Naive B cell (primary cell): ENCODE measurements around the gene SAMHD1. TPM values are rescaled to one million over a fixed set of nuclear protein-coding genes. Genes with fewer than 3 reads are reported as not detected.
A peak's percentile ranks its signal among the peaks of the same experiment; 100 is the strongest.

ENCODE experiments used
- ATAC-seq, 2 donors: fragments of 150-1000 bp; cut with Tn5 transposase; 2 replicates each; pipeline ENCODE4 v1.10.0; 2021; ENCODE audit warnings: low read depth in 2 of 2, mild to moderate bottlenecking in 2 of 2, moderate library complexity in 2 of 2
- DNase-seq: peaks from one replicate; pipeline ENCODE4 v3.0.0; 2022
- H3K27ac Mint-ChIP-seq, 6 donors: one replicate each; pipeline ENCODE4 v1.8.0; 2020 to 2022; ENCODE audit warnings: mild to moderate bottlenecking in 6 of 6, mixed read lengths in 6 of 6, moderate library complexity in 5 of 6, inconsistent platforms in 2 of 6
- H3K27me3 Mint-ChIP-seq, 3 donors: one replicate each; pipeline ENCODE4 v1.8.0; 2021 to 2022; ENCODE audit warnings: mixed read lengths in 3 of 3, mild to moderate bottlenecking in 1 of 3
- H3K36me3 Mint-ChIP-seq, 2 donors: one replicate each; pipeline ENCODE4 v1.8.0; 2020 to 2022; ENCODE audit warnings: mixed read lengths in 2 of 2, inconsistent platforms in 1 of 2, mild to moderate bottlenecking in 1 of 2
- H3K4me1 Mint-ChIP-seq, 3 donors: one replicate each; pipeline ENCODE4 v1.8.0; 2020 to 2022; ENCODE audit warnings: mixed read lengths in 3 of 3, inconsistent platforms in 1 of 3, mild to moderate bottlenecking in 1 of 3, moderate library complexity in 1 of 3
- H3K4me3 Mint-ChIP-seq, 8 donors: one replicate each; pipeline ENCODE4 v1.8.0; 2020 to 2022; ENCODE audit warnings: mild to moderate bottlenecking in 8 of 8, mixed read lengths in 8 of 8, moderate library complexity in 8 of 8, inconsistent platforms in 2 of 8
- H3K9me3 Mint-ChIP-seq, 7 donors: one replicate each; pipeline ENCODE4 v1.8.0; 2020 to 2022; ENCODE audit warnings: mixed read lengths in 7 of 7, mild to moderate bottlenecking in 5 of 7, inconsistent platforms in 2 of 7, moderate library complexity in 1 of 7
- polyA plus RNA-seq, 6 donors: library from polyadenylated mRNA; unstranded; fragments of 300-500 nt; fragmentation: Illumina TruSeq; gene quantifications; one replicate each; pipeline ENCODE4 v1.2.3, GENCODE V29; 2021; ENCODE audit warnings: low read depth in 6 of 6

The SAMHD1 gene
- polyA plus RNA-seq, 6 donors from 2014 or later = 13.8 to 25.1 (median 20.1) TPM

DNA sequence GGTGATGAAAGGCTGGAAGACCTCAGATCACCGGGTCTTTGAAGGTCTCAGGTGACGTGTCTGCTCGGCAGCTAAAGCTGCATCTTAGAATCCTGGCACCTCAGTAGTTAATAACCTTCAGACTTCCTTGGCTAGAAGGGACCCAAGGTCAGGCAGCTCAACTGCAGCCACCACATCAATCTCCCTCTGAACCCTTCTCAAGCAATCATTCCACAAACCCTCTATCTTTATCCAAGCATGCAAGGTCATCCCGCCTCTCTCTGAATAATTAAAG lies 92.3 kb downstream of the SAMHD1 start:
- no peaks in the 10 kb centered on the region for H3K9me3 Mint-ChIP-seq
- DNase-seq = no peak
- no peak for ATAC-seq
- no peaks in the 10 kb centered on the region for H3K27me3 Mint-ChIP-seq
- peak overlapping the region in 2 of 6 donors; percentile 23 for H3K27ac Mint-ChIP-seq
- H3K4me1 Mint-ChIP-seq = peaks cover 64 to 76% (median 74%) of the 10 kb centered on the region in 3 donors
- H3K36me3 Mint-ChIP-seq = no peaks in the 10 kb centered on the region
- H3K4me3 Mint-ChIP-seq = peak overlapping the region in 1 of 8 donors; percentile 86

DNA sequence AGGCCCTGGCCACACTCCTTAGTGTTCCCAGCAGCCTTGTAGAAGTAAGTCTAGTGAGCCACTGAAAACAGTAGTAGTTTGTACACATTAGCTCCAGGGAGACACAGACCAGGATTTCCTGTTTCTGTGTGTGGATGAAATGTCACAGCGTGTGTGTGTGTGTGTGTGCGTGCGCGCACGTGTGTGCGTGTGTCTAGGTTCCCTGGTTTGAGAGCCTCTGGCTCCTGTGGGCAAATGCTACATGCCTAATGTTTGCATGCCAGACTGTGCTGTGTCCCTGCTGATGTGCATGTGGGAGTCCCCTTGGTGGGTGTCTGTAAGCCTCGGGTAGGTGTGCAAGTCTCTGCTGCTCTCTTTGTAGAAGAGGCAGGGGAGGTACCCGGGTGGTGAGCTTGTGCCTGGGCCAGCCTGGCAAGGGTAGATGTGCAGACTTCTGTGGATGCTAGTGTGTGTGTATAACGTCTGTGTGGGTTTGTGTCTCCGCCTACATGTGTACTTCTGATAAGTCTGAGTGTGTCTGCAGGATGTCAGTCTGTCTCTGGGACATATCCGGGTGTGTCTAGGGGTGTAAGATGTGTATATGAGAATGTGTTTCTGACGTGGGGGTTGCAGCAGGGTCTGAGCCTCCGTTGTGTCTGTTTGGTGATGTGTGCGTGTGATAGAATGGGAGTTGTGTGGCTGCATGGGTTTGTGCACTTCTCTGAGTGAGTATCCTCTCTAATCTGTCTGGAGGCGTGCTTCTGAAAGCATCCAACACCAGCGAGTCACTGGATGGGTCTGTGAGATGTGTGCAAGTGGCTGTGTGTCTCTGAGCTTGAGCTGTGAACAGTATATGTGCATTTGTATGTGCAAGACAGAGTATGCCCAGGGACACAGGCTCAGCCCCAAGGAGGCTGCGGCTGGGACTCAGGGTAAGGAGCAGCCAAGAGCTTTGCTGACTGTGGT lies 94.5 kb downstream of the SAMHD1 start:
- Mint-ChIP-seq H3K27me3 (no peaks in the 10 kb centered on the region), H3K9me3 (no peaks in the 10 kb centered on the region), H3K27ac (peak overlapping the region; percentile 4 to 66 (median 20)), H3K36me3 (no peaks in the 10 kb centered on the region), H3K4me1 (peaks cover 63 to 79% (median 76%) of the 10 kb centered on the region in 3 donors), H3K4me3 (peak overlapping the region in 2 of 8 donors; percentile 15 to 44)
- DNase-seq (no peak), ATAC-seq (peak; percentile 34 to 67)

DNA sequence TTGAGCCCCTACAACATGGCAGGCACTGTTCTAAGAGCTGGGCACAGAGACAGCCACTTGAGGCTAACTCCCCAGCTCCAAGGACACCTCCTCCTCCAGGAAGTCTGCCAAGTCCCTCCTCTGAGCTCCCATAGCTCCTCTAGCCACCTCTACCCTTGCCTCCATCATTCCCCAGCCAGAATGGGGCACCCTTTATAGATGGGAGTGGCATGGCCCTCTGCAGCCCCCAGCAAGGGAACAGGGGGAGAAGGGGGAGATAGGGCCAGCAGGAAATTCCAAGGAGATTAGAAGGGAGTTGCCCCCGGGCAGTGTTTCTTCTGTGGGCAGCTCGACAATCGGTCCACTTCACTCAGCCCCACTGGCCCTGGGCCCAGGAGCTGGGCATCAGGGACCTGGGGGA lies 95.3 kb downstream of the SAMHD1 start:
- DNase-seq (no peak), ATAC-seq (no peak)
- H3K9me3 Mint-ChIP-seq = no peaks in the 10 kb centered on the region
- peaks cover 63 to 78% (median 76%) of the 10 kb centered on the region in 3 donors for H3K4me1 Mint-ChIP-seq
- no peaks in the 10 kb centered on the region for H3K36me3 Mint-ChIP-seq
- H3K27ac Mint-ChIP-seq = peak overlapping the region in 4 of 6 donors; percentile 9 to 85 (median 66)
- H3K27me3 Mint-ChIP-seq = no peaks in the 10 kb centered on the region
- peak overlapping the region in 1 of 8 donors; percentile 41 for H3K4me3 Mint-ChIP-seq

DNA sequence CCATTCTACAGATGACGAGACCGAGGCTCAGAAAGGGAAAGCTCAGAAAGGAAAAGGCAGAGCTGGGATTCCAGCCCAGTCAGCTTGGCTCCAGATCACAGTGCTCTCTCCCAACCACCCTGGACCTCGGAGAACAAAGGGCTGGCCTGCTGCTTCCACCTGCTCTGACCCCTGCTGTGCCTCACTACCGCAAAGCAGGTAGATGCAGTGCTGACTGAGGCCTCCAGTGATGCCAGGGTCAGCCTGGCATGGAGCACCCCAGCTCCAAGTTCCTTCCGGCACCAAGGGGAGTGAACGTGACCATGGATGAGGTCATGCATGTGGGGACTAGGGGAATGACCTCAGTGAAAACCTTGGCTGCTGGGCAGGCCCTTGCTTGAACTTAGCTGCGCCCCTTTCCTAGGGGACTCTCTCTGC lies 96.3 kb downstream of the SAMHD1 start:
- no peaks in the 10 kb centered on the region for H3K27me3 Mint-ChIP-seq
- H3K27ac Mint-ChIP-seq = peak overlapping the region in 3 of 6 donors; percentile 34 to 86 (median 76)
- no peak overlapping the region for H3K4me3 Mint-ChIP-seq
- H3K4me1 Mint-ChIP-seq = peaks cover 57 to 75% (median 71%) of the 10 kb centered on the region in 3 donors
- peaks cover 0 to 3% (median 0%) of the 10 kb centered on the region in 7 donors for H3K9me3 Mint-ChIP-seq
- DNase-seq = no peak
- no peaks in the 10 kb centered on the region for H3K36me3 Mint-ChIP-seq
- ATAC-seq = no peak

DNA sequence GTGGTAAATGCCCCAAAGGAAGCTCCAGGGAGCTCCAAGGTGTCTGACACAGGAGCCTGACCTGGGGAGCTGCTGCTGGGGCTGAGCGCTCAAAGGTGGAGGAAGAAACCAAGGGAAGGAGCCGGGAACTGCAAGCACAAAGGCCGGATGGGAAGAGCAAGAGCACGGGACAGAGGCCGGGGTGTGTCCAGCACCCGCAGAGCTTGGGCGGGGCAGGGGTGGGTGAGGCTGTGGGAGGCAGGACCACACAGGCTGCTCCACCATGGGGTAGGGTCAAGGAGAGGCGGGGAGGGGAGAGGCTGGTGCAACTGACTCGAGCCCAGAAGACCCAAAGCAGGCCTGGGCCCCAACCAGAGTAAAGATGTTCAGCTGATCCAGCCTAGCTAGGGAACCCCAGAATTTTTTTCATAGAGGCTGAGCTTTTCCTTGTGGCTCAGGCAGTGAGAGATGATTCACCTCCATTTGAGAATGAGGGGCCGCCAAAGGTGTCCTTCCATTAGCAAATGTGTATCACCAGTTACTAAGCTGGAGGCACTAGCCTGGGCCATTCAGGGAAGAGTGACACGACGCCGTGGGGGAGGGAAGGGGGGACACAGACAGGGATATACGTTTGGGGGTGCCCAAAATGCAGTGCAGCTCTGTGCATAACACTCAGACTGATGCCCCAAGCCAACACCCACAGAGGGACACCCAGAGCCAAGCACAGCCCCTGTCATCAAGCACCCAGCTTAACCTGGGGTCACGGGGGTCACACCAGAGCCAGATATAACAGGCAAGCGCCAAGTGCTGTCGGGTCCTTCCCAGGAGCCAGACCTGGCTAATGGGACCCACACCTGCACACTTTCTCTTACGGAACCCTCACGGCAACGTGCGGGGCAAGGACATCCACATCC lies 96.9 kb downstream of the SAMHD1 start:
- H3K27me3 Mint-ChIP-seq = no peaks in the 10 kb centered on the region
- H3K4me3 Mint-ChIP-seq = no peak overlapping the region
- H3K9me3 Mint-ChIP-seq = peaks cover 0 to 3% (median 0%) of the 10 kb centered on the region in 7 donors
- no peak for ATAC-seq
- peak overlapping the region in 3 of 6 donors; percentile 39 to 89 (median 72) for H3K27ac Mint-ChIP-seq
- H3K36me3 Mint-ChIP-seq = no peaks in the 10 kb centered on the region
- no peak for DNase-seq
- H3K4me1 Mint-ChIP-seq = peaks cover 50 to 74% (median 70%) of the 10 kb centered on the region in 3 donors

DNA sequence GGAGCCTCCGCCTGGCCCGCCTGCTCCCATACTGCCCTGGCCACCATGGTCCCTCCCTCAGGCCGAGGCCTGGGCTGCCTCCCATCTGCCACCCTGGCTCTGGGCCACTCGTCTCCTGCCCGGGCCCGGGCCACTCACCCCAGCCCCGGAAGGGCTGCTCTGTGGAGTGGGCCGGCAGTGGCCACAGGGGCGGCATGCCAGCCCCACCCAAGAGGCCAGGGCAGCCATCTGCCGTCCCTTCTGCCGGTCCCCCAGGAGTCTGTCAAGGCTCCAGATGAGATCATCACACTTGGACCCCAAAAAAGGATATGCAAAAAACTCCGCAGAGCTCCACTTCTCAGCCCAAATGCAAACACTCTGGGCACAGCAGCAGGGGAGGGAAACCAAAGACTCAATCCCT lies 99.3 kb downstream of the SAMHD1 start:
- no peaks in the 10 kb centered on the region for H3K36me3 Mint-ChIP-seq
- peaks cover 41 to 70% (median 66%) of the 10 kb centered on the region in 3 donors for H3K4me1 Mint-ChIP-seq
- H3K27ac Mint-ChIP-seq = peak overlapping the region in 3 of 6 donors; percentile 38 to 72 (median 58)
- ATAC-seq = no peak
- no peaks in the 10 kb centered on the region for H3K27me3 Mint-ChIP-seq
- peaks cover 0 to 3% (median 0%) of the 10 kb centered on the region in 7 donors for H3K9me3 Mint-ChIP-seq
- no peak overlapping the region for H3K4me3 Mint-ChIP-seq
- no peak for DNase-seq

DNA sequence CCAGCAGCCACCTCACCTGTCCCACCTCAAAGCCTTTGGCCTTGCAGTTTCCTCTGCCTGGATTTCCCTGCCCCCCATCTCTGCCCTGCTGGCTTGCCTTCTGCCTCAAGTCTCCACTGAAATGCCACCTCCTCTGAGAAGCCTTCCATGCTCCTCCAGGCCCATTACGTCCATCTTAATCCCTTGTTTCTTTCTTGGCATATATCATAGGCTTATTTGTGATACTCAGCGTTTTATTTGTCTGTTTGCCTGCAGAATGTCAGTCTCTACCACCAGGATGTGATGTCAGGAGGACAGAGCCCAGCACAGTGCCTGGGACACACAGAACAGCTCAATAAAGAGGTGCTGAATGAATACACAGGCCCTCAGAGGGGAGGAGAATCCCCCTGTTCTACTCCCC lies 100.0 kb downstream of the SAMHD1 start:
- peaks cover 39 to 70% (median 65%) of the 10 kb centered on the region in 3 donors for H3K4me1 Mint-ChIP-seq

DNA sequence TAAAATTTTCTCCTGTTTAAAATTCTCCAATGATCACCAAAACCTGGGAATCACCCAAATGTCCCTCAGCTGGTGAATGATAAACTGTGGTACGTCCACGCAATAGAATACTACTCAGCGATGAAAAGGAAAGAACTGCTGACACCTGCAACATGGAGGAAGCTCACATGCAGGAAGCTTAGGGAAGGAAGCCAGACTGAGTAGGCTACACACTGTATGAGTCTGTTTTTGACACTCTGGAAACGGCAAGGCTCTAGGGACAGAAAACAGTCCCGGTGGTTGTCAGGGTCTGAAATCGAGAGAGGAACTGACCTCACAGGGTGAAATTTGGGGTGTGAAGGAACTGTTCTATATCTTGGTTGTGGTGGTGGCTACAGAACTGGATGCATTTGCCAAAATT lies 100.7 kb downstream of the SAMHD1 start:
- H3K4me1 Mint-ChIP-seq = peaks cover 38 to 70% (median 65%) of the 10 kb centered on the region in 3 donors
- H3K27me3 Mint-ChIP-seq = no peaks in the 10 kb centered on the region
- DNase-seq (no peak), ATAC-seq (peak in 1 of 2 donors; percentile 18)
- H3K36me3 Mint-ChIP-seq = no peaks in the 10 kb centered on the region
- H3K9me3 Mint-ChIP-seq = peaks cover 0 to 3% (median 0%) of the 10 kb centered on the region in 7 donors
- peak overlapping the region in 3 of 6 donors; percentile 38 to 88 (median 58) for H3K27ac Mint-ChIP-seq
- no peak overlapping the region for H3K4me3 Mint-ChIP-seq

More for the DNA sequence above, 100.0 kb downstream of the SAMHD1 start:
- H3K9me3 Mint-ChIP-seq = peaks cover 0 to 3% (median 0%) of the 10 kb centered on the region in 7 donors
- H3K36me3 Mint-ChIP-seq = no peaks in the 10 kb centered on the region
- DNase-seq (no peak), ATAC-seq (no peak)
- peak overlapping the region in 5 of 6 donors; percentile 58 to 90 (median 88) for H3K27ac Mint-ChIP-seq
- no peaks in the 10 kb centered on the region for H3K27me3 Mint-ChIP-seq
- peak overlapping the region in 1 of 8 donors; percentile 80 for H3K4me3 Mint-ChIP-seq

DNA sequence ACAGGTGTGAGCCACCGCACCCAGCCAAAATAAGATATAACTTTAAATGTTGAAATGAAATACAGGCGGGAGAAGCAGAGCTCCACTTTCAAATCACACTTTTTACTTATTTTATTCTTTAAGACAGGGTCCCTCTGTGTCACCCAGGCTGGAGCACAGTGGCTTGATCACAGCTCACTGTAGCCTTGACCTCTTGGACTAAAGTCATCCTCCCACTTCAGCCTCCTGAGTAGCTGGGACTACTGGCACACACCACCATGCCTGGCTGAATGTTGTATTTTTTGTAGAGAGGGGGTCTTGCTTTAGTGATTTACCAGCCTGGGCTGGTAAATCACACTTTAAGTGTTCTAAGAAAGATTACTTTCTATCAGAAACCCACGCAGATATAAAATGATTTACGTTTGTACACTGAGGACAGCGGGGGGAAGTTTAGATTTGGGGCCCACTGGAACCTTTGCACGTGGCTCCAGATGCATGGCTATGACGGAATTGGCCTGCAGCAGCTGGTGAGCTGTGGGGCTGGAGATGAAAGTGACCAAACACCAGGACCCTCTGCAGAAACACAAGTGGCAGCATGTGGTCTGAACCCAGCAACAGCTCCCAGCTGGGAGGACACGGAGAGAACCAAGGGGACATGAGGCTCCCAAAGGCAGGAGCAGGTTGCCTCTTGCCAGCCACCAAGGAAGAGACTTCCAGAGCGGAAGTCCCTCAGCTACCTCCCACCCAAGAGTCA lies 102.0 kb downstream of the SAMHD1 start:
- peak overlapping the region in 4 of 6 donors; percentile 28 to 83 (median 78) for H3K27ac Mint-ChIP-seq
- H3K36me3 Mint-ChIP-seq = no peaks in the 10 kb centered on the region
- DNase-seq = no peak
- peaks cover 36 to 75% (median 66%) of the 10 kb centered on the region in 3 donors for H3K4me1 Mint-ChIP-seq
- ATAC-seq = no peak
- H3K27me3 Mint-ChIP-seq = no peaks in the 10 kb centered on the region
- peaks cover 0 to 3% (median 0%) of the 10 kb centered on the region in 7 donors for H3K9me3 Mint-ChIP-seq
- peak overlapping the region in 3 of 8 donors; percentile 21 to 52 (median 40) for H3K4me3 Mint-ChIP-seq

DNA sequence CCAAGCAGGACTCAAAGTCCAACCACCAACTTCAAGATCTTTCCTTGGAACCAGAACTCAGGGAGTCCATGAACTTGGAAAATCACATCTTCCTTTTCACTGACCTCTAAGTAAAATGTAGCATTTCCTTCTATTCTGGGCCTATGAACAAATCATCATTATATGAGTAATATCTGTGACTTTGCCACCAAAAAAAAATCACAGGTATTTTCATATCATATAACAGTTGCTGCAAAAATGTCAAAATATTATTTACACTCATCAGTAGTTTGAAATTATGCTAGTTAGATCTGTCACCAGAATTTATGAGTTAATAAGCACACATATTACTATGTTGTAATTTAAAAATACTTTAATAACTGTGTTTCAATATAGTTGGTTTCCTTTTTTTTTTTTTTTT lies 102.8 kb downstream of the SAMHD1 start:
- Mint-ChIP-seq H3K9me3 (peaks cover 0 to 3% (median 0%) of the 10 kb centered on the region in 7 donors), H3K4me3 (peak overlapping the region in 2 of 8 donors; percentile 37 to 39), H3K27ac (peak overlapping the region in 4 of 6 donors; percentile 43 to 94 (median 64)), H3K4me1 (peaks cover 32 to 75% (median 64%) of the 10 kb centered on the region in 3 donors), H3K36me3 (no peaks in the 10 kb centered on the region), H3K27me3 (no peaks in the 10 kb centered on the region)
- no peak for DNase-seq
- no peak for ATAC-seq

DNA sequence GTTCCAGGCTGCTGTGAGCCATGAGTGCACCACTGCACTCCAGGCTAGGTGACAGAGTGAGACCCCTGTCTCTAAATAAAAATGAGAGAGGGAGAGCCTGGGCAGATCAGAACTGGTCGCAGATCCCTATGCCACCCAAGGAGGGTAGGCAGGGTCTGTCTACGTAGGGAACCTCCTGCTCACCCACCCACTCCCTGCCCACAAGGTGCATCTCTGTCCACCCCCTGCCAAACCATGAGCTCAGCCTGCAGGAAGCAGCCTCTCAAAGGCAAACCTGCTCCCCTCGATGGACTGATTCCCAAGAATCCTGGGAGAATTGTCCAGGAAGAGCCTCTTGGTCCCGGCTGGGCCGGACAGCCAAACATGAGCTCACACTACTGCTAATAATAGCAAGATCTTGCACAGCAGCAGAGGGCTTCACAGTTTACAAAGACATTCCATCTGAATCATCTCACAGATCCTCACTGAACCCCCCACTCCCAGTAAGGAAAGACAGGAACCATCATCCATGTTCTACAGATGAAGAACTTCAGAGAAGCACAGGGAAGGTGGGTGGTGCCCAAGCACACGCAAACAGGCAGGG lies 103.3 kb downstream of the SAMHD1 start:
- Mint-ChIP-seq H3K36me3 (no peaks in the 10 kb centered on the region), H3K4me1 (peaks cover 37 to 80% (median 69%) of the 10 kb centered on the region in 3 donors), H3K9me3 (peaks cover 0 to 3% (median 0%) of the 10 kb centered on the region in 7 donors), H3K27ac (peak overlapping the region in 5 of 6 donors; percentile 32 to 94 (median 65)), H3K27me3 (no peaks in the 10 kb centered on the region), H3K4me3 (peak overlapping the region in 2 of 8 donors; percentile 25 to 37)
- DNase-seq = no peak
- ATAC-seq = no peak

DNA sequence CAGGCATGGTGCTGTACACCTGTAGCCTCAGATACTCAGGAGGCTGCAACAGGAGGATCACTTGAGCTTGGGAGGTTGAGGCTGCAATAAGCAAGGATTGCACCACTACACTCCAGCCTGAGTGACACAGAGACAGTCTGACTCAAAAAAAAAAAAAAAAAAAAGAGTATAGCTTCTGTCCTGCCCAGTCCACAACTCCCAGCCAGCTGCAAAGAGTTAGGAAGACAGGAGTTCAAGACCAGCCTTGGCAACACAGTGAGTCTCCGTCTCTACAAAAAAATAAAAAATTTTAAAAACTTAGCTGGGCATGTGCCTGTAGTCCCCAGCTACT lies 103.8 kb downstream of the SAMHD1 start:
- H3K27me3 Mint-ChIP-seq = no peaks in the 10 kb centered on the region
- peaks cover 0 to 3% (median 0%) of the 10 kb centered on the region in 7 donors for H3K9me3 Mint-ChIP-seq
- peaks cover 39 to 83% (median 74%) of the 10 kb centered on the region in 3 donors for H3K4me1 Mint-ChIP-seq
- ATAC-seq = no peak
- no peak overlapping the region for H3K4me3 Mint-ChIP-seq
- no peak for DNase-seq
- peak overlapping the region in 5 of 6 donors; percentile 65 to 99 (median 94) for H3K27ac Mint-ChIP-seq
- H3K36me3 Mint-ChIP-seq = no peaks in the 10 kb centered on the region
